NK-92 treated with Interleukin-12 subunit alpha and Interleukin-12 subunit beta, amount 100 ng/mL, for 24 hours (cell line): ENCODE data around the gene AMY1B.
"Not testable (repeated sequence)": the region's sequence is repeated elsewhere in the genome, so short reads cannot be mapped to it uniquely, and the experiment has no call there.

Experiments
- DNase-seq: peaks from one replicate; lab custom pipeline; 2025; lab: John Stamatoyannopoulos, UW

Gene AMY1B

GRCh38 chr1:103696110-103696509 is at the start of gene AMY1B:
TSS of gene AMY1B (minus strand) at chr1:103696210. CDS start at chr1:103695639, 571 bp downstream.
- not testable (repeated sequence) for DNase-seq

- DNase-seq: not testable (repeated sequence)
Observed at GRCh38 chr1:103745040-103745439, 49.0 kb upstream of the AMY1B start.

- not testable (repeated sequence) for DNase-seq
Observed at GRCh38 chr1:103744449-103744848, 48.4 kb upstream of the AMY1B start.

- not testable (repeated sequence) for DNase-seq
Observed at GRCh38 chr1:103738031-103738430, 42.0 kb upstream of the AMY1B start.

GRCh38 chr1:103735334-103735733 is 39.3 kb upstream of the AMY1B start:
- DNase-seq: not testable (repeated sequence)

GRCh38 chr1:103721473-103721872 is 25.5 kb upstream of the AMY1B start:
- not testable (repeated sequence) for DNase-seq

- not testable (repeated sequence) for DNase-seq
Observed at GRCh38 chr1:103717404-103717803, 21.4 kb upstream of the AMY1B start.

- DNase-seq: not testable (repeated sequence)
Observed at GRCh38 chr1:103710381-103710780, 14.4 kb upstream of the AMY1B start.

GRCh38 chr1:103707670-103708069 is 11.7 kb upstream of the AMY1B start:
- DNase-seq: not testable (repeated sequence)

GRCh38 chr1:103701256-103701655 is 5.2 kb upstream of the AMY1B start:
- not testable (repeated sequence) for DNase-seq

GRCh38 chr1:103700669-103701068 is 4.7 kb upstream of the AMY1B start:
- not testable (repeated sequence) for DNase-seq

GRCh38 chr1:103697430-103697829 is 1.4 kb upstream of the AMY1B start:
- not testable (repeated sequence) for DNase-seq

- DNase-seq: not testable (repeated sequence)
Observed at GRCh38 chr1:103676335-103676734, 19.7 kb downstream of the AMY1B start.

- not testable (repeated sequence) for DNase-seq
Observed at GRCh38 chr1:103655460-103655859, 40.5 kb downstream of the AMY1B start, which contains the start of gene AMY1A. TSS of gene AMY1A (plus strand) at chr1:103655760. CDS start at chr1:103656331, 571 bp downstream.

GRCh38 chr1:103654133-103654532 is 41.9 kb downstream of the AMY1B start:
- not testable (repeated sequence) for DNase-seq

- DNase-seq: not testable (repeated sequence)
Observed at GRCh38 chr1:103650889-103651288, 45.1 kb downstream of the AMY1B start.

- not testable (repeated sequence) for DNase-seq
Observed at GRCh38 chr1:103650305-103650704, 45.7 kb downstream of the AMY1B start.

- DNase-seq: not testable (repeated sequence)
Observed at GRCh38 chr1:103643908-103644307, 52.1 kb downstream of the AMY1B start.

- DNase-seq: not testable (repeated sequence)
Observed at GRCh38 chr1:103641194-103641593, 54.8 kb downstream of the AMY1B start.
